SK-N-MC (cell line): ENCODE data around the gene COL5A2.

Experiments used
- EZH2 ChIP-seq: fragments of 200-600 bp; sonication (generic); IDR thresholded peaks from one replicate; pipeline ENCODE4 v1.6.1; 2017; ENCODE audit warnings: antibody characterized with exemption
- FOXP2 ChIP-seq: optimal IDR thresholded peaks from 2 replicates; pipeline ENCODE3; 2011; ENCODE audit warnings: mild to moderate bottlenecking, moderate library complexity; ENCODE audit not compliant: insufficient read depth; ENCODE audit errors: extremely low read length, control extremely low read depth
- POLR2AphosphoS5 ChIP-seq: IDR thresholded peaks from 2 replicates; pipeline ENCODE4 v1.6.1; 2012; ENCODE audit warnings: mild to moderate bottlenecking, low read depth, low read length, borderline replicate concordance

DNA sequence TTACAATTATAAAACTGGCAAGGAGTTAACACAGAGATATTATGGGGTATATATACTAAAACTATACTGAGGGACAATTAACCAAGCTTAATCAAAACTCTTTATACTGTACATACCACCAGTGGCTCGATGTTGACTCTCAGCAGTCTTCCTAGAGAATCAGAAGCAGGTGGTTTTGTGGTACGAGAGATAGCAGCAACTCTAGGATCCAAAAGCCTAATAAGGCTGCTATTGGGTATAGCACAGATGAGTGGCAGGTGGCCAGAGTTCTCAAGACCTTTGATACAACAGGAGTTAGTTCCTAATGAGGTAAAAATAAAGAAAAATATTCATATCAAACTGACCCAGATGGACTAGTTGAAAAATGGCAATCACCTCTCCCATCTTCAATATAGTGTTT, 45.5 kb upstream of the COL5A2 start:
- TF ChIP-seq POLR2AphosphoS5 (no peak), EZH2 (no peak), FOXP2 (no peak)
